Measurements from ENCODE around the gene BPNT1.
"Not testable (repeated sequence)": the region's sequence is repeated elsewhere in the genome, so short reads cannot be mapped to it uniquely, and the experiment has no call there.

Gene BPNT1

DNA sequence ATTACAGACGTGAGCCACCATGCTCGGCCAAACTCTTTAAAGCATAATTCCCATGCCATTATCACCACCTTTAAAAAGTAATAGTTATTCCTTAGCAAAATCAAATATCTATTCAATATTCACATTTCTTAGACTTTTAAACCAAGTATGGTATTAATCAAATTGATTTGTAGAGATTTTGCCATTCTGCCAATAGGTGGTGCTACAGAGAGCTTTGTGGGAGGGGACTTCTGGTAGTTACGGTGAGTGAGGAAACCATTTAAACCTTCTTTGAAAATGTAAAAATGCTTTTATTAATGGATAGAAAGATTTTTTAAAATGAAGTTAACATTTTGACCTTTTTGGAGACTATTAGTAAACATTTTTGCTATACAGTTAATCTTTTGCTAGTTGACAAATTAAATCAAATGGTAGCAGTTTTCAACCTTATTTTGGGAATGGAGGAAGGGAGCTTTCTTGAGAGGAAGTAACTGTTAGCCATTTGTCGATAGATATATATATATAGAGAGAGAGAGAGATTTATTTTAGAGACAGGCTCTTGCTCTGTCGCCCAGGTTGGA lies 23.6 kb upstream of the BPNT1 start:
- H3K9me3 ChIP-seq (ENCODE audit: control insufficient read depth, low read depth, low read length), result no peaks in the 10 kb centered on the region
- H3K4me1 ChIP-seq (ENCODE audit: control insufficient read depth, low read depth, low read length), result no peaks in the 10 kb centered on the region
- peaks cover 32% of the 10 kb centered on the region for H3K36me3 ChIP-seq (ENCODE audit: control insufficient read depth, low read depth, low read length)
- H3K27ac ChIP-seq (ENCODE audit: low read length), result no peak overlapping the region
- no peaks in the 10 kb centered on the region for H3K27me3 ChIP-seq (ENCODE audit: control insufficient read depth, insufficient read depth, low read length)
- H3K9ac ChIP-seq (ENCODE audit: low read length), result no peak overlapping the region
- H3K4me3 ChIP-seq (ENCODE audit: low read length), result no peak overlapping the region

DNA sequence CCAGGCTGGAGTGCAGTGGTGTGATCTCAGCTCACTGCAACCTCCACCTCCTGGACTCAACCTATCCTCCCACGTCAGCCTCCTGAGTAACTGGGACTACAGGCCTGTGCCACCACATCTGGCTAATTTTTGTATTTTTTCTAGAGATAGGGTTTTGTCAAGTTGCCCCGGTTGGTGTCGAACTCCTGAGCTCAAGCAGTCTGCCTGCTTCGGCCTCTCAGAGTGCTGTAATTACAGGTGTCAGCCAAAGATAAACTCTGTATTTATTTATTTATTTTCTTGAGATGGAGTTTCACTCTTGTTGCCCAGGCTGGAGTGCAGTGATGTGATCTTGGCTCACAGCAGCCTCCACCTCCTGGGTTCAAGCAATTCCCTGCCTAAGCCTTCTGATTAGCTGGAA lies 23.0 kb upstream of the BPNT1 start:
- H3K27ac ChIP-seq (ENCODE audit: low read length); H3K9ac ChIP-seq (ENCODE audit: low read length); H3K9me3 ChIP-seq (ENCODE audit: control insufficient read depth, low read depth, low read length); H3K4me1 ChIP-seq (ENCODE audit: control insufficient read depth, low read depth, low read length); H3K27me3 ChIP-seq (ENCODE audit: control insufficient read depth, insufficient read depth, low read length); H3K4me3 ChIP-seq (ENCODE audit: low read length): not testable (repeated sequence)
- peaks cover 33% of the 10 kb centered on the region for H3K36me3 ChIP-seq (ENCODE audit: control insufficient read depth, low read depth, low read length)

DNA sequence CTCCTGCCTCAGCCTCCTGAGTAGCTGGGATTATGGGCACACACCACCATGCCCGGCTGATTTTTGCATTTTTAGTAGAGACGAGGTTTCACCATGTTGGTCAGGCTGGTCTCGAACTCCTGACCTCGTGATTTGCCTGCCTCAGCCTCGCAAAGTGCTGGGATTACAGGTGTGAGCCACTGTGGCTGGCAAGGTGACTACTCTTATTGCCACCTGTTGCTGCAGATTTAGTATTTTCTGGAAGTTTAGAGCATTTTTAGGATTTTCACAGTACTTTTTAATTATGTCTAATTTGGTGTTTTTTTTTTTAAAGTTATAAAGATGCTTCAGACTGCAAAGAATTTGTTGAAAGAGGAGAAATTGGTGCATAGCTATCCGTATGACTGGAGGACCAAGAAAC lies 20.9 kb upstream of the BPNT1 start:
- H3K27ac ChIP-seq (ENCODE audit: low read length); H3K4me3 ChIP-seq (ENCODE audit: low read length); H3K4me1 ChIP-seq (ENCODE audit: control insufficient read depth, low read depth, low read length); H3K9me3 ChIP-seq (ENCODE audit: control insufficient read depth, low read depth, low read length); H3K27me3 ChIP-seq (ENCODE audit: control insufficient read depth, insufficient read depth, low read length); H3K9ac ChIP-seq (ENCODE audit: low read length): not testable (repeated sequence)
- H3K36me3 ChIP-seq (ENCODE audit: control insufficient read depth, low read depth, low read length), result peaks cover 44% of the 10 kb centered on the region

DNA sequence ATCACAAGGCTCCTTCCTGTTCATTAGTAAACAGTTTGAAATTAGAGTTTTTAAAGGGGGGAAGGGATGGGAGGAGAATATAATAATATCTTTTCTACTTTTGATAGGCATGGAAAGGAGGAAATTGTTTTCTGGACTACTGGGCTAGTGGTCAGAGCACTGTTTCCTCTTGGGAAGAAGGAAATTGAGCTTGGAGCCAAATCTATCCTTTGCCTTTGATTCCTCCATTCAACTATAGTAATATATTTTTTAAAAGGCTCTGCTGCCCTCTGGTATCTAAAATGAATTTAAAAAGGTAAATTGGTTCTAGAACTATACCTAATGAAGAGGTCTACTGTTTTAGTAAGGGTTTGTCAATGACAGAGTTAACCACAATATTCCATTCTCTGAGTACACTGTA lies 10.2 kb upstream of the BPNT1 start:
- no peak overlapping the region for H3K4me3 ChIP-seq (ENCODE audit: low read length)
- no peaks in the 10 kb centered on the region for H3K9me3 ChIP-seq (ENCODE audit: control insufficient read depth, low read depth, low read length)
- peaks cover 5% of the 10 kb centered on the region for H3K4me1 ChIP-seq (ENCODE audit: control insufficient read depth, low read depth, low read length)
- no peak overlapping the region for H3K9ac ChIP-seq (ENCODE audit: low read length)
- no peaks in the 10 kb centered on the region for H3K27me3 ChIP-seq (ENCODE audit: control insufficient read depth, insufficient read depth, low read length)
- H3K36me3 ChIP-seq (ENCODE audit: control insufficient read depth, low read depth, low read length), result peaks cover 46% of the 10 kb centered on the region
- H3K27ac ChIP-seq (ENCODE audit: low read length), result no peak overlapping the region

DNA sequence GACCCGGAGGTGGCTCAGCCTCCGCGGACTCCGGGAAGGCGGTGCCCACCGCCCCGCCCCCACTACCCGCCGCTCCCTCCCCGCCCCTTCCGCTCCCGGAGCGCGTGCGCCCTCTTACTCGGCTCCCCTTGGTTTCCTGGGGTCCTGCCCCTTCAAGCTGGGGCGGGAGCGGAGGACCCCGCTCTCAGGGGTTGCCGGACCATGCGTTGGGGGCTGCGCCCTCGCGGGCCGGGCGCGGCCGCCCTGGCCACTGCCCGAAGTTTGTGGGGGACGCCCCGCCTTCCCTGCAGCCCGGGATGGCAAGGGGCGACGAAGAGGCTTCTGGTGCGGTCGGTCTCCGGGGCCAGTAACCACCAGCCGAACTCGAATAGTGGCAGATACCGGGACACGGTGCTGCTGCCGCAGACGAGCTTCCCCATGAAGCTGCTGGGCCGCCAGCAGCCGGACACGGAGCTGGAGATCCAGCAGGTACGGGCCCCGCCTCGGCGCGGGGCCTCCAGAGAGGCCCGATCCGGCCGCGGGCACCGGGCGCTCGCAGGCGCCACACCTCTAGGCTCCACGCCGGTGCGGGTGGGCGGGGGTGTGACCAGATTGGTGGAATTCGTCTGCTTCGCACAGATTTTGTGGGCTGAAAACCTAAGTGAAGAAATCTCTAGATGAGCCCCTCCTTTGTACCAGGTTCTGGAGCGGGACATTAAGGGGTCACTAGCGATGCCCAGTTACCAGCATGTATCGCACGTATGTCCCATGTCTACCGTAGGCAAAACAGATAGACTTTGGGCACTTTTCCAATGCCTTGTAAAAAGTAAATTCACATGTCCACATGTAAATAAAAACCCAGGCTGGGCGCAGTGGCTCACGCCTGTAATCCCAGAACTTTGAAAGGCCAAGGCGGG lies 4.7 kb upstream of the BPNT1 start, which contains the start of gene IARS2:
TSS of gene IARS2 (plus strand) at position 117 of the 896 bp plus-strand sequence. CDS start at position 202, 85 bp downstream.
- Histone ChIP-seq H3K27me3 (ENCODE audit: control insufficient read depth, insufficient read depth, low read length) (no peaks in the 10 kb centered on the region), H3K27ac (ENCODE audit: low read length) (peak within 1 kb of the TSS; percentile 18), H3K9me3 (ENCODE audit: control insufficient read depth, low read depth, low read length) (no peaks in the 10 kb centered on the region), H3K9ac (ENCODE audit: low read length) (peak within 1 kb of the TSS; percentile 83), H3K4me1 (ENCODE audit: control insufficient read depth, low read depth, low read length) (peaks cover 5% of the 10 kb centered on the region), H3K4me3 (ENCODE audit: low read length) (peak within 1 kb of the TSS; percentile 84), H3K36me3 (ENCODE audit: control insufficient read depth, low read depth, low read length) (peaks cover 13% of the 10 kb centered on the region)

DNA sequence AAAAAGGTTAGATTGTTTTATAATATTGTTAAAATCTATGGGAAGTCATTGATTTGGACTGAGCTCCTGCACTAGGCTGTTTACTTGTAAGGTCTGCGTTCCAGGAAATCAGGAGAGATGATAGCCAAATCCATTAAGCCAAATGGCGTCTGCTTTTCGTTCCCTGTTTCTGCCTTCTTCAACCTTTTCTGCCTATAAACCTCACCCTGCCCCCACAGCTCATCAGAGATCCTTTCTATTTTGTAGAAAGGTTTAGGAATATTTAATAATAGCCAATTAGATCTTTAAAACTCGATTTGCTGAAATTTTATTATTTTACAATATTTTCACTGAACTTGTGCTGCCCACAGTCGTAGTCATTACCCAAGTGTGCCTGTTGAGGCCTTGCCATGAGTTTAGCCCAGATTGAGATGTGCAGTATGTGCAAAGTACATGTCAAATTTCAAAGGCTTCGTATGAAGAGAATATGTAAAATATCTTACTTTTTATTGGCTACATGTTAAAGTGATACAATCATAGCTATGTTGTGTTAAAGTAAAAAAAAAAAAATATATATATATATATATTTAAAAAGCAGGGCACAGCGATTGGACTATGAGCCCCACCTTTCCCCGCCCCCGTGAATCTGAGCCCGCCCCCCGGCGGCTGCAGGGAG lies 3.9 kb upstream of the BPNT1 start:
- H3K27me3 ChIP-seq (ENCODE audit: control insufficient read depth, insufficient read depth, low read length), result no peaks in the 10 kb centered on the region
- no peaks in the 10 kb centered on the region for H3K9me3 ChIP-seq (ENCODE audit: control insufficient read depth, low read depth, low read length)
- no peak overlapping the region for H3K27ac ChIP-seq (ENCODE audit: low read length)
- H3K36me3 ChIP-seq (ENCODE audit: control insufficient read depth, low read depth, low read length), result peaks cover 12% of the 10 kb centered on the region
- no peak overlapping the region for H3K4me3 ChIP-seq (ENCODE audit: low read length)
- peaks cover 5% of the 10 kb centered on the region for H3K4me1 ChIP-seq (ENCODE audit: control insufficient read depth, low read depth, low read length)
- H3K9ac ChIP-seq (ENCODE audit: low read length), result no peak overlapping the region

DNA sequence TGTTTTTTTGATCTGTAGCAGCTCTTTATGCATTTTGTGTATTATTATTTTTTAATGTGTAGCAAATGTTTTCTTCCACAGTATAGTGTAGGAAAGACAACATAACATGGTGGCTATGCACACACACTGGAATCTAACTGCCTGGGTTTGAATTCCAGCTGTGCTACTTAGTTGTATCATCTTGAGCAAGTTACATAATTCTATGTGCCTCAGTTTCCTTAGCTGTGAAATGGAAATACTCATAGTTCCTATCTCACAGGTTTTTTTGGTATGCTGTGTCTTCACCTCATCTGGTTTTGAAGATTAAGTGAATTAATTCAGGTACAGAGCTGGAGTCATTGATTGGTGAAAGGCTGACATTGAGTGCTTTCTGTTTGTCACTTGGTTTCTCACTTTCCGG lies 3.1 kb upstream of the BPNT1 start:
- H3K27me3 ChIP-seq (ENCODE audit: control insufficient read depth, insufficient read depth, low read length), result no peaks in the 10 kb centered on the region
- no peak overlapping the region for H3K9ac ChIP-seq (ENCODE audit: low read length)
- H3K9me3 ChIP-seq (ENCODE audit: control insufficient read depth, low read depth, low read length), result no peaks in the 10 kb centered on the region
- H3K36me3 ChIP-seq (ENCODE audit: control insufficient read depth, low read depth, low read length), result peaks cover 6% of the 10 kb centered on the region
- no peak overlapping the region for H3K27ac ChIP-seq (ENCODE audit: low read length)
- H3K4me1 ChIP-seq (ENCODE audit: control insufficient read depth, low read depth, low read length), result peaks cover 5% of the 10 kb centered on the region
- H3K4me3 ChIP-seq (ENCODE audit: low read length), result no peak overlapping the region

DNA sequence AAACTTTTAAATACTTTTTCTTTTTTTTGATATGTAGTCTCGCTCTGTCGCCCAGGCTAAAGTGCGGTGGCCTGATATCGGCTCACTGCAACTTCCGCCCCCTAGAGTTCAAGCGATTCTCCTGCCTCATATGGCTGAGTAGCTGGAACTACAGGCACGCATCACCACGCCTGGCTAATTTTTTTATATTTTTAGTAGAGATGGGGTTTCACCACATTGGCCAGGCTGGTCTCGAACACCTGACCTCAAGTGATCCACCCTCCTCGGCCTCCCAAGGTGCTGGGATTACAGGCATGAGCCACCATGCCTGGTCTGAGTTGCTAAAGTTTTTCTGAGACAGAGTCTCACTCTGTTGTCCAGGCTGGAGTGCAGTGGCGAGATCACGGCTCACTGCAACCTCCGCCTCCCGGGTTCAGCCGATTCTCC lies 3.3 kb downstream of the BPNT1 start:
- H3K4me3 ChIP-seq (ENCODE audit: low read length), result not testable (repeated sequence)

DNA sequence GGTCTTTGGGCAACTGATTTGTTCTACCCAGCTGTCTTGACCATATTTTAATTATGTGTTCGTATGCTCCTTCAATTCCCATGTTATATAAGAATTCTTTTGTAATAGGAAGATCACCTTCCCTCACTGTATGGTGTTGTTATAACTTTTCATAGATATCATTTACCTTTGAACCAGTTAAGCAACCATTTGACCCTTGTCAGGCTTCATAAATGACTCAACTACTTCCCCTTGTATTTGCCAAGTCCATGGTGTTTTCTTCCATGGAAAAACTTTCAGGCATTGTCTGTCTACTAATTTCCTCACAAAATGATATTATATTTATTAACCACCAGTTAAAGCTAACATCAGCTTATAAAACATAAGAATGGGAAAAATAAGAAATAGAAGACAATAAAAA lies 5.1 kb downstream of the BPNT1 start:
- H3K9ac ChIP-seq (ENCODE audit: low read length), result no peak overlapping the region
- H3K4me3 ChIP-seq (ENCODE audit: low read length), result no peak overlapping the region
- no peak overlapping the region for H3K27ac ChIP-seq (ENCODE audit: low read length)
- H3K9me3 ChIP-seq (ENCODE audit: control insufficient read depth, low read depth, low read length), result no peaks in the 10 kb centered on the region
- H3K36me3 ChIP-seq (ENCODE audit: control insufficient read depth, low read depth, low read length), result no peaks in the 10 kb centered on the region
- no peaks in the 10 kb centered on the region for H3K27me3 ChIP-seq (ENCODE audit: control insufficient read depth, insufficient read depth, low read length)
- H3K4me1 ChIP-seq (ENCODE audit: control insufficient read depth, low read depth, low read length), result no peaks in the 10 kb centered on the region

More for the DNA sequence above, 3.3 kb downstream of the BPNT1 start:
- not testable (repeated sequence) for H3K27me3 ChIP-seq (ENCODE audit: control insufficient read depth, insufficient read depth, low read length); H3K27ac ChIP-seq (ENCODE audit: low read length); H3K36me3 ChIP-seq (ENCODE audit: control insufficient read depth, low read depth, low read length); H3K4me1 ChIP-seq (ENCODE audit: control insufficient read depth, low read depth, low read length); H3K9ac ChIP-seq (ENCODE audit: low read length); H3K9me3 ChIP-seq (ENCODE audit: control insufficient read depth, low read depth, low read length)

DNA sequence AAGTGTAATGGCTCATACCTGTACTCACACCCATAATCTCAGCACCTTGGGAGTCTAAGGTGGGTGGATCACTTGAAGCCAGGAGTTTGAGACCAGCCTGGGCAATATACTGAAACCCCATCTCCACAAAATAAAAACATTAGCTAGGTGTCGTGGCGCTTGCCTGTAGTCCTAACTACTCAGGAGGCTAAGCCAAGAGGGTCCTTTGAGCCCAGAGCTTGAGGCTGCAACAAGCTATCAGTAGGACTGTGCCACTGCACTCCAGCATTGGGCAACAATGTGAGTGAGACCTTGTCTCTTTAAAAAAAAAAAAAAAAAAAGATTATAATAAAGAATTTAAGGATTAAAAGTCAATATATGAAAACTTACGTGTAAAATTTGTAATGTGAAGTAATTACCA lies 11.7 kb downstream of the BPNT1 start:
- Histone ChIP-seq H3K36me3 (ENCODE audit: control insufficient read depth, low read depth, low read length) (peaks cover under 1% of the 10 kb centered on the region), H3K9me3 (ENCODE audit: control insufficient read depth, low read depth, low read length) (no peaks in the 10 kb centered on the region), H3K27ac (ENCODE audit: low read length) (no peak overlapping the region), H3K4me1 (ENCODE audit: control insufficient read depth, low read depth, low read length) (no peaks in the 10 kb centered on the region), H3K27me3 (ENCODE audit: control insufficient read depth, insufficient read depth, low read length) (no peaks in the 10 kb centered on the region), H3K9ac (ENCODE audit: low read length) (no peak overlapping the region), H3K4me3 (ENCODE audit: low read length) (no peak overlapping the region)

DNA sequence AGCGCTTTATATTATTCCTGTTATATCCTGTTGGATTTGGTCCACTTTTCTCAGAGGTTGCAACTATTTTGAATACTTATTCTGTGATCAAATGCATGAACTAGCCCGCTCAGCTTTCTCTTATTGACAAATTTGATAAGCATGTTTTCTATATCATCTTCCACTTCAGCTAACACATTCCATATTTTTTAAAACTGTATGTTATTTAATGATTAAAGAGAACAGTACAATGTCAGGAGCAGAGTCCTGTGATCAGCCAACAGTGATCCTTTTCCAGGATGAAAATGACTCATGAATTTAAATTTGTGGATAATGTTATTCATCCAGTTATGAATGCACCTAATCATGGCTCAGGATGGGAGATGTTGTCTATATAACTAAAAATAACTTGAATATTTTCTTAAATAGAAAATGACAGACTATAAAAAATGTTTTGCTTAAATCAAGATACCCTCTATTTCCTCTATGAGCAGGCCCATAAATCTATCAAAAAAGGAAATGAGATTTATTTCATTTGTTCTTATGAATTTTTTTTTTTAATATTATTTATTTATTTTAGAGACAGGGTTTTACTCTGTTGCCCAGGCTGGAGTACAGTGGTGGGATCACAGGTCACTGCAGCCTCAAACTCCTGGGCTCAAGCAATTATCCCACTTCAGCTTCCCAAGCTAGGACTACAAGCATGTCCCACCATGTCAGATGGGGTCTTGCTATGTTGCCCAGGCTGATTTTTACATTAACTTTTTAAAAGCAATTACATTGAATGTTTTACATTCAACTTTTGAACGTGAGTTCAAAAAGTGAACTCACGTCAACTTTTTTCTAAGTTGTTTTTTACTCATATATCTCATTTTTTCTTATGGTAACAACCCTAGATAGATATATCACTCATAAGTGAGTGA lies 12.5 kb downstream of the BPNT1 start:
- no peaks in the 10 kb centered on the region for H3K4me1 ChIP-seq (ENCODE audit: control insufficient read depth, low read depth, low read length)
- no peak overlapping the region for H3K27ac ChIP-seq (ENCODE audit: low read length)
- no peak overlapping the region for H3K4me3 ChIP-seq (ENCODE audit: low read length)
- no peak overlapping the region for H3K9ac ChIP-seq (ENCODE audit: low read length)
- H3K9me3 ChIP-seq (ENCODE audit: control insufficient read depth, low read depth, low read length), result no peaks in the 10 kb centered on the region
- H3K27me3 ChIP-seq (ENCODE audit: control insufficient read depth, insufficient read depth, low read length), result no peaks in the 10 kb centered on the region
- peaks cover 7% of the 10 kb centered on the region for H3K36me3 ChIP-seq (ENCODE audit: control insufficient read depth, low read depth, low read length)
